ENCODE measurements around the gene KCP. TPM values are rescaled to one million over a fixed set of nuclear protein-coding genes. Genes with fewer than 3 reads are reported as not detected.

Gene KCP
- total RNA-seq, 1 donor from 2014 or later, result 1.4 TPM

DNA sequence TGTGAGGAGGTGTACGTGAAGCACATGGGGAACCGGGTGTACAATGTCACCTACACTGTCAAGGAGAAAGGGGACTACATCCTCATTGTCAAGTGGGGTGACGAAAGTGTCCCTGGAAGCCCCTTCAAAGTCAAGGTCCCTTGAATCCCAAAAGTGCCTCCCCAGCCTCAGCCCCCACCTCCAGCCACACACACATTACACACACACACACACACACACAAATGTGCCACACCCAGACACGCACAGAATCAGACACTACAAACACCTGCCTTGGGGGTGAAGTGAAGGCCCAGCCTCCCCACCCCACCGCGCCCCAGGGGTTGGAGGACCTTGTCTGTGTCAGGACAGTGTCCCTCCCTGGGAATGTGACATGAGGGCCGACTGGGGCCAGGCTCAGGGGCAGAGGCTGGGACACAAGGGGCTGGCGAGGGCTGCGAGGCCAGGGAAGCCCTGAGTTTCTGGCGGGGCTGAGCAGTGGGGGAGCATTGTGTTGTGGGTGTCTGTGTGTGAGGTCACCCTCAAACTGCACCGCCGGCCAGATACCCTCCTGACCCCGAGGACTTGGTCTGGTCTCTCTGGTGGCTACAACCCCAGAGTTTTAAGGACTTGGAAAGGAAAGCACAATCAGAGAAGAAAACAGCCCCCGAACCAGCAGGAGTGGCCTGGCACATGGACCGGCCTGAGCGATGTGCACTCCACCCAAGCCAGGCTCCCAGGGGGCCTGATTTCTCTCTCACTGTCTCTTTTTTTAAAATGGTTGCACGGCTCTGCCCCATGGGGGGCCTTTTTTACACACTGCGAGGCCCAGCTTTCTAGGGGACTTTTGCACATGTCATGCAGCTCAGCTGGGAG, 51.9 kb downstream of the KCP start:
- DNase-seq (ENCODE audit: low spot score), result no peak

DNA sequence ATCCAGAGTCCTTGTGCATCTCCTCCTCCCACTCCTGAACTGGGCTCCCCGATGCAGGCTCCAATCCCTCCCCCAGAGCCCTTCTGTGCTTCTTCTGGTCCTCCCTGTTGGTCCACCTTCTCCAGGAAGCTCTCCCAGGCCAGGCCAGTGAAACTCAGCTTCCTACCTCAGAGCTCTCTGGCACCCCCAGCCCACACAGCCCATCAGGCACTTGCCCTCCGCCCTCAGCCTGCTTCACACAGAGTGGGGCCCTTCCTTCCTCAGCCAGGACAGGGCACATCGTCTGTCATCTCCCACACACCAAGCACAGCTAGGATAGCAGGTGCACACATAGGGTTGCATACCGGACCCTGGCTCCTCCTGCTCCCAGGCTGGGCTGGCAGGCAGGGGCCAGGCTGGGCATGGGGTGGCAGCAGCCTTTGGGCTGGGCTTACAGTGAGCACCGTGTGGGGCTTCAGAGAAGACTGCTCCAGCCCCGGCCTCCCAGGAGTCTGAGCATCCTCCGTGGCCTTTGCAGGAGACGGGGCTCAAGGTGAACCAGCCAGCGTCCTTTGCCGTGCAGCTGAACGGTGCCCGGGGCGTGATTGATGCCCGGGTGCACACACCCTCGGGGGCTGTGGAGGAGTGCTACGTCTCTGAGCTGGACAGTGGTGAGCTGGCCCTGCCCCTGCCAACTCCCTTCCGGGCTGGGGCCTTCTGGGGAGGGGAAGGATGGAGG, 54.3 kb downstream of the KCP start:
- DNase-seq (ENCODE audit: low spot score), result no peak

- DNase-seq (ENCODE audit: low spot score), result no peak
These were observed 55.0 kb downstream of the KCP start for GRCh38 chr7:128855559-128855958.

GRCh38 chr7:128854396-128854795, 56.1 kb downstream of the KCP start:
- no peak for DNase-seq (ENCODE audit: low spot score)

DNA sequence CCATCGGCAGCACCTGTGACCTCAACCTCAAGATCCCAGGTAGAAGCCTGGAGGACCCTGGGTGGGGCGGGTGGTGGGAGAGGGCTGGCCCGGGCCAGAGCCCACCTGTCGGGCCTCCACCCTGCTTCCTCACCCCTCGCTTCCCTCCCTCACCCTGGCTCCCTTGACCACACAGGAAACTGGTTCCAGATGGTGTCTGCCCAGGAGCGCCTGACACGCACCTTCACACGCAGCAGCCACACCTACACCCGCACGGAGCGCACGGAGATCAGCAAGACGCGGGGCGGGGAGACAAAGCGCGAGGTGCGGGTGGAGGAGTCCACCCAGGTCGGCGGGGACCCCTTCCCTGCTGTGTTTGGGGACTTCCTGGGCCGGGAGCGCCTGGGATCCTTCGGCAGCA, 56.7 kb downstream of the KCP start:
- no peak for DNase-seq (ENCODE audit: low spot score)

DNA sequence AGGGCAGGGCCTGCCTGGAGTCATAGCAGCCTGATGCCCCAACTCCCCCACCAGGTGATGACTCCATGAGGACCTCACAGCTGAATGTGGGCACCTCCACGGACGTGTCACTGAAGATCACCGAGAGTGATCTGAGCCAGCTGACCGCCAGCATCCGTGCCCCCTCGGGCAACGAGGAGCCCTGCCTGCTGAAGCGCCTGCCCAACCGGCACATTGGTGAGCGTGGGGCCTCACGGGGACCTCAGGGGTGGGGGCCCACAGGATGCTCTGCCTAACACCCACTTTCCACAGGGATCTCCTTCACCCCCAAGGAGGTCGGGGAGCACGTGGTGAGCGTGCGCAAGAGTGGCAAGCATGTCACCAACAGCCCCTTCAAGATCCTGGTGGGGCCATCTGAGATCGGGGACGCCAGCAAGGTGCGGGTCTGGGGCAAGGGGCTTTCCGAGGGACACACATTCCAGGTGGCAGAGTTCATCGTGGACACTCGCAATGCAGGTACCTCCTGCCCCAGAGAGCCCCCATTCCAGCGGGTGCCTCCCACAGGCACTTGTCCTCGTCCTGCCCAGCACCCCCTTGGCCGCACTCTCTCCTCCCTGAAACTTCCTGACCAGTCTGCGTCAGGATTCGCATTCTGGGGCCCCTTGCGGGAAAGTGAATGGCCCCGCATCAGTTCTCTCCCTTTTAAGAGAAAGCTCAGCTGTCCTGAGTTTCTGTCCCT, 57.8 kb downstream of the KCP start:
- DNase-seq (ENCODE audit: low spot score), result no peak

- no peak for DNase-seq (ENCODE audit: low spot score)
These were observed 60.6 kb downstream of the KCP start for GRCh38 chr7:128849804-128850490.

GRCh38 chr7:128849156-128849515, 61.4 kb downstream of the KCP start:
- DNase-seq (ENCODE audit: low spot score), result no peak

GRCh38 chr7:128848289-128849155, 62.0 kb downstream of the KCP start:
- DNase-seq (ENCODE audit: low spot score), result no peak

- DNase-seq (ENCODE audit: low spot score), result no peak
These were observed 62.7 kb downstream of the KCP start for GRCh38 chr7:128847721-128848211.

- no peak for DNase-seq (ENCODE audit: low spot score)
These were observed 63.6 kb downstream of the KCP start for GRCh38 chr7:128846781-128847444.

DNA sequence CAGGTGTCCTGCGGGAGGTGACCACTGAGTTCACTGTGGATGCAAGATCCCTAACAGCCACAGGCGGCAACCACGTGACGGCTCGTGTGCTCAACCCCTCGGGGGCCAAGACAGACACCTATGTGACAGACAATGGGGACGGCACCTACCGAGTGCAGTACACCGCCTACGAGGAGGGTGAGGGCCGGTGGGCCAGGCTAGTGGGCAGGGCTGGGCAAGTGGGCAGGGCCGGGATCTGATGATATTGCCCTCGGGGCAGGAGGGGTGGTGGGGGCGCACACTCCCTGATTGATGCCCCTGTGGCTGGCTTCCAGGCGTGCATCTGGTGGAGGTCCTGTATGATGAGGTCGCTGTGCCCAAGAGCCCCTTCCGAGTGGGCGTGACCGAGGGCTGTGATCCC, 64.5 kb downstream of the KCP start:
- DNase-seq (ENCODE audit: low spot score), result no peak

GRCh38 chr7:128845475-128845874, 65.0 kb downstream of the KCP start:
- DNase-seq (ENCODE audit: low spot score), result no peak

GRCh38 chr7:128844777-128845311, 65.7 kb downstream of the KCP start:
- DNase-seq (ENCODE audit: low spot score), result no peak

DNA sequence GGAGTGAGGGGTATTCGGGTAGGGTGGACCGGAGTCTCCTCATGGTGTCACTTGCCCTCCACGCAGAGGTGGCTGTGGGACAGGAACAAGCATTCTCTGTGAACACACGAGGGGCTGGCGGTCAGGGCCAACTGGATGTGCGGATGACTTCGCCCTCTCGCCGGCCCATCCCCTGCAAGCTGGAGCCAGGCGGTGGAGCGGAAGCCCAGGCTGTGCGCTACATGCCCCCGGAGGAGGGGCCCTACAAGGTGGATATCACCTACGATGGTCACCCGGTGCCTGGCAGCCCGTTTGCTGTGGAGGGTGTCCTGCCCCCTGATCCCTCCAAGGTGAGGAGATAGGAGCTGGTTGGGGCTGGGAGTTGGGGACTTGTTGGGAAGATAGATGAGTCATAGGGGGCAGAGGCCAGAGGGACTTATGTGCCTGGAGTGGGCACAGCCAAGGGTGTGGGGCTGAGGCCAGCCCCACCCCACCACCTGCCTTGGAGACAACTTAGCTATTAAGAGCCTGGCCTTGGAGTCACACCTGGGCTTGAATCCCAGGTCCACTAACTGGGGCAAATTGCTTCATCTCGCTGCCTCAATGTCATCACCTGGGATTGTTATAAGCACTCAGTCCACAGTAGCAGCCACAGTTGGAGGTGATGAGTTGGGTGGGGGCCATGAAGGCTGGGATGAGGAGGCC, 66.4 kb downstream of the KCP start:
- no peak for DNase-seq (ENCODE audit: low spot score)

- no peak for DNase-seq (ENCODE audit: low spot score)
These were observed 67.6 kb downstream of the KCP start for GRCh38 chr7:128842674-128843641.

DNA sequence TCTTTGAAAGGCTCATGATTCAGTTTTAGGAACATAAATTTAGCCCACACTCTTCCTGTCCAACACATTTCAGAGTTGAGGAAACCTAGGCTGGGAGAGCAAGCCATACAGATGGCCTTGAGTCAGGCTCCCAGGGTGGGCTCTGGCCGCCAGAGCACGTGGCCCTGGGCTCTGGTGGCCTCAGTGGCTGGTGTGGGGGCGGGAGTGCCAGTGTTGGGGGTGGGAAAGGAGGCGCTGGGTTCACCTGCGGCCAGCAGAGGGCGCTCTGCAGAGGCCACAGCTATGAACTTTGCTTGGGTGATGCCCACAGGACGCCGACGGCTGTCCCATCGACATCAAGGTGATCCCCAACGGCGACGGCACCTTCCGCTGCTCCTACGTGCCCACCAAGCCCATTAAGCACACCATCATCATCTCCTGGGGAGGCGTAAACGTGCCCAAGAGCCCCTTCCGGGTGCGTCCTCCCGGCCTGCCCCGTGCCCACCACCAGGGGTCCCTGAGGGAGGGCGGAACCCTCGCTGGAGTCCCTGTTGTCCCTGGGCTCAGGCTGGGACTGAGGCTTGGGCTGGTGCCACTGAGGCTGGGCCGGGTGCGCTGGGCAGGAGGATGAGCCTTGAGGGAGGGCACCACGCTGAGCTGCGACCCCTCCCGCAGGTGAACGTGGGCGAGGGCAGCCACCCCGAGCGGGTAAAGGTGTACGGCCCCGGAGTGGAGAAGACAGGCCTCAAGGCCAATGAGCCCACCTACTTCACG, 68.4 kb downstream of the KCP start:
- no peak for DNase-seq (ENCODE audit: low spot score)
